ENCODE results near the gene BRMS1.

DNA sequence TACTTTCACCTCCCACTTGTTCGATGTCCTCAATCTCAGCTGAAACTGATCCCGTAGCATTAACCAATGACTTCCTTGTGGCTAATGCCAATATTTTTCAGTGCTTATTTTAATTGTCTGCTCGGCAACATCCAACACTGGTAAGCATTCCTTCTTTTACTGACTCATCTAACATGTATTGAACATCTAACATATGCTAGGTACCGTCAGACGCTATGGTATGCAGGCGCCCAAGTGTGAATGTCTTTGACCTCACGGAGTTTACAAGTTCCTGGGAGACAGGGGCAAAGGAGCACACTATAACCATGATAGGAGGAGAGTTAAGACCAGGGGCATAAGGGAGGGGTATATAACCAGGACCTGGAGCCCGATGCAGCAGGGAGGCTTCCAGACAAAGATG, 1.7 kb downstream of the BRMS1 start:
- TF ChIP-seq EZH2 (IDR thresholded peaks at IDR 0.05) (no peak), POLR2AphosphoS5 (IDR thresholded peaks at IDR 0.05; ENCODE audit: borderline replicate concordance, low read depth, low read length) (no peak)

Measured in SK-N-MC (cell line).